ENCODE results near the gene MBD5.

- no peak for TF ChIP-seq EZH2 (IDR thresholded peaks at IDR 0.05; ENCODE audit: insufficient read depth, poor library complexity, severe bottlenecking)
- TF ChIP-seq EZH2phosphoT487 (IDR thresholded peaks at IDR 0.05; ENCODE audit: insufficient read depth, low read depth): no peak
Measured at GRCh38 chr2:148517822-148518221, 496.9 kb downstream of the MBD5 start.
